Activated CD4-positive, alpha-beta T cell treated with anti-CD3 and anti-CD28 coated beads, Interleukin-2, amount 50 U/mL, for 16 hours (primary cell): ENCODE measurements around the gene POU3F1.
A peak's percentile ranks its signal among the peaks of the same experiment; 100 is the strongest.

Experiments used
- DNase-seq: peaks from one replicate; pipeline ENCODE4 v3.0.0-alpha.2; 2020

The POU3F1 gene

DNA sequence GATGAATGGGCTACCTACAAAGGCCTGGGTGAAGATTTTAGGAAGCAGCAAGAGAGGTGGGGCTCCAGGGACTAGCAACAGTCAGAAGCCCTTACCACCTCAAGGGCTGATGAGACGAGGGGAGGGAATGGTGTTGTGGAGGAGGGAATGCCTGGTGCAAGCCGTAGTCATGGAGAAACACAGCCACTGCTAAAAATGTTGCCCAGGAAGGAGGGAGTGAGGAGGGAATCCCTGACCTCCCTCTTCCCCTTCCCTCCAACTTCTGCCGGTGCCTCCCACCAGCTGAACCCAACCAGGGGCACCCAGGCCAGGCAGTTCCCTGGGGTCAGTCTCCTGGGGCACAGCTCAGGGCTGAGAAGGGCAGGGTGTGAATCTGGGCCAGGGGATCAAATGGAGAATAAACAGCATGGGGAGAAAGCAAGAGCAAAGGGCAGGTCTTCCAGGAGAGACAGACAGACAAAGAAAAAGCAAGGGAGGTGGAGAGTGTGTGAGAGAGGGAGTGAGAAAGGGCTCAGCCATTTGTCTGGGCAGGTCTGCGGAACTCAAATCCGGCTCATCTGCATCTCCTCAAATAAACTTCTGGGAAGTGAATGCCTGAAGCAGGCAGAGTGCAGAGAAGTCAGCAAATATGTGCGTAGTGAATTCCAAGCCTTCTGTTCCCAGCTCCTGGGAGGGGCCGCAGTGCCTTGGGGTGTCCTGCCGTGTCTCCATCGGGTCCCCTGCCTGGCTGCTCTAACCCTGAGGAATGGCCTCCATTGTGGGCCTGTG lies 27.1 kb upstream of the POU3F1 start:
- no peak for DNase-seq

DNA sequence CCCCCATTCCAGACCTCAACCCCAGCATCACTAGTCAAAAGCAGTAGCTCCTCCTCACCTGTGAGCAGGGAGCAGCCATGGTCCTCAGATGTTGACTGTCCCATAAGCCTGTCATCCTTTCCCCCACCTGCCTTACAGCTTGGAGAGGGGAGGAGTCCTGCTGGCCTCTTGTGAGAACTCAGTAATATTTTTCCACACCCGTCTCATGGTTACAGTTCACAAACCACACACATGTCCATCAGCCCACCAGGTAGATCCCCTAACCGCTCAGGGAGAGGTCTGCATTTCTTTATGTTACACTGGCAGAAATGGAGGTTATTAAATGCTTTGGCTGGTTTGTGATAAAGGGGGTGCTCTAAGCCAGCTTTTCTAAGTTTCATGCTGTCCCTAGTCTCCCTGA lies 26.3 kb upstream of the POU3F1 start:
- no peak for DNase-seq

GRCh38 chr1:38071312-38072256 lies 25.0 kb upstream of the POU3F1 start:
- peak; percentile 28 for DNase-seq

DNA sequence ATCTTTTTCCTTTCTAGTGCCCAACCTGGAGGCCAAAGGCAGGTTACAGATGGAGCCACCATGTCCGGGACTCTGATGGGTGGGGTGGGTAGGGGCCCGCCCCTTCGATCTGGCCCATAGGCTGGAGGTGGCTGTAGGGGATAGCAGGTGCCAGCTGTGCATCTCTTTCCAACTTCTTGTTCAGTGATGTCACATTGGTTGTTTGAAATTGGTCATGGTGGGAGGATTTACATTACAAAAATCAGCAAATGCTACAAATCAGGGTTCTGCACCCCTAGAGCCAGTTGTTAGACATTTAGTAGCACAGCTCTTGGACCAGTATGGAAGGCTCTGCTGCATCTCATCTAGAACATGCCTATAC lies 22.4 kb upstream of the POU3F1 start:
- no peak for DNase-seq

- no peak for DNase-seq
Observed at GRCh38 chr1:38068220-38068979, 21.8 kb upstream of the POU3F1 start.

DNA sequence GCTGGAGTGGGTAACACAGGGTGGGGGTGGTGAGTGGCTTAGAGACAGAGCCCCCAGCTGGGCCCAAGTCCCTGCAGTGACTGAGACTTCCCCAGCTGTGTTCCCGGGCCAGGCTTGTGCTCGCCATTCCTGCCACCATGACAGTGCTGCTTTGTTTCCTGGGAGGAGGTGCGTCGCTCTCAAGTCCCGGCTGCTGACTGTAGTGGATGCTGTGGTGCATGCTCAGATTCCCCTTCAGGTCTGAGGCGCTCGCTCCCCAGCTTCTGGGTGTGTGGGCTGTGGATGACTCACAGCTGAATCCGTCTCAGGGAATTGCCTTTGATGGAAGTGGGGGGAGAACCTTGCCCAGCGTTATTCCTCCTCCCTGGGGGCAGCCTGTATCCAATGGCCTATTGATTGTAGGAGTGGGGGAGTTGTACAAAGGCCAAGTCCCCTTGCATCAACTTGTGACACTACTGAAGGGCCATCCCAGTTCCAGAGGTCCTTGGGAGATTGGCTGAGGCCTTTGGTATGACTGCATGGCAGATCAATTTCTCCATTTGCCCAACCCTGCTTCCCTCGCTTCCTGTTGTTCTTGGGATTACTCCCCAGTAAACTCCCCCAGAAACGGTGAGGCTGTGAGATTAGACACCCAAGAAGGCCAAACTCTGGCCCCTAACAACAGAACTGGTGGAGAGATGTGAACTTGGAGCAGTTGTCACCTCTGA lies 17.8 kb upstream of the POU3F1 start:
- DNase-seq = no peak

DNA sequence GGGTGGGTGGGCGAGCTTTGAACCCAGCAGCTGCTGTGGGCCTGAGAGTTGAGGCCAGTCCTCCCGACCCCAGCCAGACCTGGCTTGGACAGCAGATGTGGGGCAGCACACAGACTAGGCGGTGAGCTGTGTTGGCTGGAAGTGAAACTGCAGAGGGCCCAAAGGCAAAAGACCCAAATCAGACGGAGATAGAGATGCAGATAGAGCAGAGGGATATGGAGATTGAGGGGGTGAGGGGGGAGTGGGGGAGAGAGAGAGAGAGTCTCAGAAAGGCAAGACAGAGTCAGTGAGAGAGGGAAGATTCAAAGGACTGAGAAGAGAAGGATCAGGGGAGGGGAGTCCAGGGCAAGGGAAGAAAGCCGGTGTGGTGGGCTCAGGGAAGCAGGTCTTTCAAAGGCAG lies 17.0 kb upstream of the POU3F1 start:
- DNase-seq = no peak

- DNase-seq = no peak
Observed at GRCh38 chr1:38062361-38063288, 16.0 kb upstream of the POU3F1 start.

DNA sequence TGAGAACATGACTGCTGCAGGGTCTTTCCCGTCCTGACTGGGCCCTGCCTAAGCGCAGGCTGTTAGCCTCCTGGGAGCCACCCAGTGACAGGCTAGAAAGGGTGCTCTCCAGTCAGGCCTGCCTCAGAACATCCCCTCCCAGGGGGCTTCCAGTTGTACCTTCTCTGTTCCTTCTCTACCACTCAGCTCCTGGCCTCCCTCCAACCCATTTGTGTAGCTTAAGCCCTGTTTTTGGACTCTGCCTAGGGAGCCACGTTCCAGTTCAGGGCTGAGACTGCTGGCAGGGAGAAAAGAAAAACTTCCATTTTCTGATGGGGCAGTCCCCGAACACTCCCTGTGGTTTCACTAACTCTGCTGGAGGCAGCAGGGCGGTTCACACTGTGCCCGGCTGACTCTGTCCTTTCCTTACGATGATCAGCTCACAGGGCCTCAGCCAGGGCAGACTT lies 15.3 kb upstream of the POU3F1 start:
- no peak for DNase-seq

- DNase-seq = no peak
Observed at GRCh38 chr1:38061290-38061689, 14.7 kb upstream of the POU3F1 start.

DNA sequence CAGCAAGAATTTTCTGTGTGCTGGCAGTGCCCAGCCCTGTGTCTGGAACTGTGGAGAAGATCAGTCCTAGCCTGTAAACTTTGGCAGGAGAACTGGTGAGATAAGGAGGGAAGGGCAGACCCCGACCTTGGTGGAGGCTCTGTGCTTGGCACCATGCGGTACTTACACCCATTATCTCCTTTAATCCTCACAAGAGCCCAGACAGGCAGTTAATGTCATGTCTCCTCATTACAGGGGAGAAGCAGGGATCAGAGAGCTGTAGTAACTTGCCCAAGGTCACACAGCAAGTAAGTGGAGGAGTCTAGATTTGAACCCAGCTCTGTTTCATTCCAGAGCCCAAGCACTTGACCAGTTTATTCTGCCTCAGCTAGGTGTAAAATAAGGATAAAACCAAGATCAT lies 13.9 kb upstream of the POU3F1 start:
- DNase-seq = no peak

- no peak for DNase-seq
Observed at GRCh38 chr1:38059635-38060250, 13.2 kb upstream of the POU3F1 start.

DNA sequence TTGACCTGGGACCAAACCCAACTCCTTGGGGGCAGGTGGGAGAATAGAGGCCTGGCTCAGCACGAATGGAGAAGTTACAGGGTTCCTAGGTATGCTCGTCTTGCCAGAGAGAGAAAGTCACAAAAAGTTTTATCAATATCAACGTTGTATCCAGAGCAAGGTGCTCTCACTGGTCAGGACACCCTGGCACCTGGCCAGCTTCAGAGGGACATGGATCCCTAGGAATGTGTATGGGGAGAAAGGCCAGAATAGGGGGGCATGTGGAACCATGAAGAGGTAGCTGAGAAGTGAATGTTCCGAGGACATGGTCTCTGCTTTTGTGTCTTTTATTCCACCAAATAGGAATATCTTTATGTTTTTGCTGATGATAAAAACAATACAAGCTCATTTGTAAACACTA lies 9.4 kb upstream of the POU3F1 start:
- no peak for DNase-seq

DNA sequence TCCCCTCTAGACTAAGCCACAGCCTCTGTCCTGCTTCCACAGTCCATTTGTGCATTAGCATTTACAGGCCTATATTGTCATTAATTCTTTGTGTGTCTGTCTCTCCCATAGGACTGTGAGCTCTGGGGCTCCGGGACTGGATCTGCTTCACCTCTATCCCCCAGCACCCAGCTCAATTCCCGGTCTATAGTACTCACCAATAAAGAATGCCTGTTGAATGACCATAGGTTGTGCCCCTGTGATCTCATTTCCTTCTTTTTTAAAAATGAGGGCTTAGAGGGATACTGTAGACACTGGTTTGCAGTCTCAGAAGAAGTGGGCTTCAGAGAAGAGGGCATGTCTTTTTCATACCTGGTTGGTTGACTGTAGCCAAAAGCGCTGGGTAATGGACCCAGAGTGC lies 8.8 kb upstream of the POU3F1 start:
- DNase-seq = no peak

GRCh38 chr1:38053416-38054091 lies 7.0 kb upstream of the POU3F1 start:
- DNase-seq = no peak

GRCh38 chr1:38052750-38053415 lies 6.3 kb upstream of the POU3F1 start:
- no peak for DNase-seq

DNA sequence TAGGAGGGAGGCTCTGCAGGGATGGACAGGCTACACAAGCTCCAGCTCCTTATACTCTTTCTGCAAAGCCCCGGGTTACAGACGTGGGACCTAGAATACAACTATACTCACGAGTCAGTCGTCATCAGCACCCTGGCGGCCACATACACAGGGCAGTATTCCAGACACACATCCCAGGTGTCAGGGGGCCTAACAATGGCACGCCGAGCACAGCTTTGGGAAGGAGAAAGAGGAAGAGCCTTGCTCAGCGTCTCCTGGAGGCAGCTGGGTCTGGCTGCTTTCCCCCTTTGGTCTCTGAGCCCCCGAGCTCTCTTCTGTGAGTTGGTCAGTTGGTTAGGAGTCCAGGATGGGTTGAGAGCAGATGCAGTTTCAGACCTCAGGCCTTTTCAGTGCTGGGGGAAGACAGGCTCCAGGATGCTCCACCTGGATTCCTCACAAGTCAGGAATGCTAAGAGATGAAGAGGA lies 4.5 kb upstream of the POU3F1 start:
- DNase-seq = no peak

- no peak for DNase-seq
Observed at GRCh38 chr1:38050397-38051078, 3.9 kb upstream of the POU3F1 start.

- DNase-seq = no peak
Observed at GRCh38 chr1:38047603-38048141, 1.1 kb upstream of the POU3F1 start.
